22Rv1 (cell line): ENCODE results near the gene NLRC5.

Experiments used
- H3K27ac ChIP-seq: fragments of 450-650 bp; 2 replicates; pipeline ENCODE4 v1.5.1; 2017
- CTCF ChIP-seq: fragments of 450-650 bp; IDR thresholded peaks from 2 replicates; pipeline ENCODE4 v1.5.1; 2017; ENCODE audit warnings: mild to moderate bottlenecking
- ZFX ChIP-seq: fragments of 450-650 bp; IDR thresholded peaks from 2 replicates; pipeline ENCODE4 v1.6.1; 2017; ENCODE audit warnings: antibody characterized with exemption, borderline replicate concordance

The NLRC5 gene

GRCh38 chr16:56961851-56962281 is 27.5 kb upstream of the NLRC5 start, which contains the start of gene CETP:
Gene CETP (plus strand): TSS chr16:56961950. CDS start chr16:56961980, 30 bp downstream.
- TF ChIP-seq ZFX: no peak
- no peak for TF ChIP-seq CTCF
- H3K27ac ChIP-seq: no peak within 1 kb of the TSS

- no peak overlapping the region for H3K27ac ChIP-seq
- TF ChIP-seq ZFX (no peak), CTCF (peak; percentile 100)
Observed at GRCh38 chr16:56964243-56965148, 24.9 kb upstream of the NLRC5 start.

- TF ChIP-seq ZFX (no peak), CTCF (no peak)
- no peak overlapping the region for H3K27ac ChIP-seq
Observed at GRCh38 chr16:56965149-56966092, 23.9 kb upstream of the NLRC5 start.

- TF ChIP-seq CTCF: no peak
- TF ChIP-seq ZFX: no peak
- no peak overlapping the region for H3K27ac ChIP-seq
Observed at GRCh38 chr16:56966093-56966475, 23.3 kb upstream of the NLRC5 start.

- no peak overlapping the region for H3K27ac ChIP-seq
- no peak for TF ChIP-seq ZFX
- no peak for TF ChIP-seq CTCF
Observed at GRCh38 chr16:56967733-56968132, 21.6 kb upstream of the NLRC5 start.

GRCh38 chr16:56969769-56970168 is 19.6 kb upstream of the NLRC5 start:
- H3K27ac ChIP-seq: no peak overlapping the region
- no peak for TF ChIP-seq ZFX
- no peak for TF ChIP-seq CTCF
